K562 (cell line): Measurements from ENCODE around the gene LBHD1. TPM values are rescaled to one million over a fixed set of nuclear protein-coding genes. Genes with fewer than 3 reads are reported as not detected.

Experiments
- AFF1 ChIP-seq, 2 experiments: fragments of 450-650 bp; IDR thresholded peaks; 2 replicates each; pipeline ENCODE4 v1.6.1; 2018; ENCODE audit warnings: mild to moderate bottlenecking in 2 of 2, low read depth in 1 of 2; ENCODE audit not compliant: partially characterized antibody in 2 of 2
- CHAMP1 ChIP-seq: fragments of 450-650 bp; IDR thresholded peaks from 2 replicates; pipeline ENCODE4 v1.6.1; 2016; ENCODE audit warnings: mild to moderate bottlenecking
- DLX4 ChIP-seq: fragments of 250-450 bp; sonication (Bioruptor Pico); IDR thresholded peaks from 2 replicates; pipeline ENCODE4 v1.6.1; 2021; ENCODE audit warnings: mild to moderate bottlenecking
- PRDM10 ChIP-seq: fragments of 450-650 bp; IDR thresholded peaks from 2 replicates; pipeline ENCODE4 v1.6.1; 2018; ENCODE audit not compliant: partially characterized antibody
- TCF7 ChIP-seq: sonication (generic); IDR thresholded peaks from 2 replicates; pipeline ENCODE4 v1.6.1; 2016; ENCODE audit warnings: antibody characterized with exemption, borderline replicate concordance
- THRB ChIP-seq: fragments of 450-650 bp; formaldehyde crosslinking; conservative IDR thresholded peaks from 2 replicates; pipeline ENCODE4 v1.4.0; 2022; ENCODE audit warnings: mild to moderate bottlenecking, missing genetic modification characterization
- ZFX ChIP-seq: sonication (generic); formaldehyde crosslinking; IDR thresholded peaks from 2 replicates; pipeline ENCODE4 v1.8.0; 2022; ENCODE audit warnings: mild to moderate bottlenecking, missing genetic modification reagents, moderate library complexity
- ZNF592 ChIP-seq: fragments of 450-650 bp; IDR thresholded peaks from 2 replicates; pipeline ENCODE4 v1.6.1; 2017; ENCODE audit warnings: antibody characterized with exemption, mild to moderate bottlenecking
- ZZZ3 ChIP-seq: fragments of 450-650 bp; IDR thresholded peaks from 2 replicates; pipeline ENCODE4 v1.6.1; 2016; ENCODE audit warnings: antibody characterized with exemption, mild to moderate bottlenecking, moderate library complexity
- polyA plus RNA-seq, 8 experiments: library from polyadenylated mRNA; depleted of rRNA in 4 of 8; stranded (reverse) in 5 of 8; unstranded in 3 of 8; fragments of >200 nt; fragmentation: Nextera tagmentation in 2 of 8; fragmentation: Illumina TruSeq in 1 of 8; extraction: Ambion mirVana in 2 of 8; extraction: Trizol in 1 of 8; gene quantifications; 2 replicates each; pipeline versions ENCODE4 v1.2.1 to v1.2.3, GENCODE V29; 2011 to 2014; ENCODE audit warnings: inconsistent platforms in 1 of 8, missing spikeins in 1 of 8
- total RNA-seq, 7 experiments: library from RNA; depleted of rRNA in 6 of 7; stranded (reverse); fragments of >200 nt in 6 of 7; fragmentation: Illumina TruSeq in 2 of 7; extraction: Trizol in 2 of 7; gene quantifications; 2 replicates each; pipeline versions ENCODE4 v1.2.1 to v1.2.3, GENCODE V29; 2011 to 2021; ENCODE audit warnings: low replicate concordance in 1 of 7

Gene LBHD1
- total and polyA plus RNA-seq, 9 of the 15 experiments (the other 6 are each of a cell fraction or from before 2014, with no cell fraction given), result 2.6 to 28.0 (median 12.5) TPM

GRCh38 chr11:62671236-62671607 lies 845 bp downstream of the LBHD1 start (continued):
- TF ChIP-seq ZNF592 (peak; percentile 40; the same call in 1 of the 2 replicates), THRB (CRISPR knock-in tag) (0 out of 2 replicates have a peak, but pooled peaks have one; percentile 0), ZFX (CRISPR knock-in tag) (peak; percentile 87), TCF7 (no peak), CHAMP1 (peak; percentile 78; the same call in 1 of the 2 replicates), DLX4 (CRISPR knock-in tag) (no peak), ZZZ3 (peak; percentile 88; the same call in 1 of the 2 replicates), AFF1 (IDR thresholded peaks at IDR 0.05; ENCODE audit: low read depth in 1 of 2, partially characterized antibody in 2 of 2) (peak in 1 of 2 experiments; percentile 20), PRDM10 (peak; percentile 80)
